NCI-H2196 (cell line): Measurements from ENCODE around the gene DSP.

Experiments used
- DNase-seq: peaks from one replicate; lab custom pipeline; 2025; ENCODE audit not compliant: unreplicated experiment; lab: John Stamatoyannopoulos, UW

DSP gene

DNA sequence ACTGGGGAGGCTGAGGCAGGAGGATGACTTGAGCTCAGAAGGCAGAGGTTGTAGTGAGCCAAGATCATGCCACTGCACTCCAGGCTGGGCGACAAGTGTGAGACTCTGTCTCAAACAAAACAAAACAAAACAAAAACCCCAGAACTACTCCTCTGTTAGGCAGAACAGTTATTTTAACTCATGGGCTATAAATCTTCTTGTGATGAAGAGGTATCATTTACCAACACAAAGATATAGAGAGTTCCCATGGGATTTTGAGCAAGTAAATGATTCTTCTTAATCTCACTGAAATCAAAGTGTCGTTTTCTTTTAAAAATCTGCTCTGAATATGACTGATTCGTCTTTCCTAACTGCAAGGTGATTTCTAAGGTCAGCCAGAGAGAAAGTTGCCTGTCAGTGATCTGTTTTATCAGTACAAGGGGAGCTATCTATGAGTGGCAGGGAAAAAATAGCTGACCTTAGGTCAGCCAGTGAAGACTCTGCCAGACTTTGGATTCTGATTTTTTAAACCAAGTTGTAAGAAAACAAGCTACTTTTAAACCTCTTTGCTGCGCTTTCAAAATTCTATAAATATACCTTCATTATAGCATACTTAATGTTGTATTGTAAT lies 3.8 kb upstream of the DSP start:
- DNase-seq, result no peak

DNA sequence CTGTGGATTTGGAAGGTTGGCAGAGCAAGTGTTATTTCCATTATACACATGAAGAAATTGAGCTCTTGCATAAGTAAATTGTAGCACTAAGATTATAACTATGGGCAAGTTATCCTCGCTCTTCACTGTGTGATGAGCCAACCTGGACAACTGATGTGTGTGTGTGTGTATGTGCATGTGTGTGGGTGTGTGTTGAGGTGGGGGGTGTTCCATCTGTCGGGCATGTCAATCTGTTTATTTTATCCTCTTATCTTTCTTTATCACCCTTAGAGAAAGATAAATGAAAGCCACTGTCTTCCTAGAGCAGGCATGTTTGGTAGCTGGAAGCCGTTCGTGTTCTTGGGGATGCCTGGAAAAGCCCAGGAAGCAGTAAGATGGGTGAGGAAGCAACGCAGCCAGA lies 3.0 kb upstream of the DSP start:
- no peak for DNase-seq

DNA sequence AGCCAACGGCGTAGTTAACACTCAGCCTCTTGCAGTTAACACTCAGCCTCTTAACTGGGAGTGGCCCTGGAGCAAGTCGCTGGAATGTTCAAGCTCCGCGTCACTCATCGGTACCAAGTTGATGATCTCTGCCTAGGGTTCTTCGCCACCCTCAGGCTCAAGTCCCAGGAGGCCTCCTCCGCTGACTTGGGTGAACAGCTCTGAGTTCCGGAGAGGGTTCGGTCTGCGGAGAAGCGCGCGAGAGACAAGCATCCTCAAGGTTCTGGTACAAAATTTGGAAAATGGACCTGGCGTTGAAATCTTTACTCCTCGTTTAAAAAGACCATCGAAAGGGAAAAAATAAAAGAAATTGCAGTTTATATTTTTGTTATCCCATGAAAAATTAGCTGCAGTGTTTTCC lies 876 bp upstream of the DSP start:
- no peak for DNase-seq

DNA sequence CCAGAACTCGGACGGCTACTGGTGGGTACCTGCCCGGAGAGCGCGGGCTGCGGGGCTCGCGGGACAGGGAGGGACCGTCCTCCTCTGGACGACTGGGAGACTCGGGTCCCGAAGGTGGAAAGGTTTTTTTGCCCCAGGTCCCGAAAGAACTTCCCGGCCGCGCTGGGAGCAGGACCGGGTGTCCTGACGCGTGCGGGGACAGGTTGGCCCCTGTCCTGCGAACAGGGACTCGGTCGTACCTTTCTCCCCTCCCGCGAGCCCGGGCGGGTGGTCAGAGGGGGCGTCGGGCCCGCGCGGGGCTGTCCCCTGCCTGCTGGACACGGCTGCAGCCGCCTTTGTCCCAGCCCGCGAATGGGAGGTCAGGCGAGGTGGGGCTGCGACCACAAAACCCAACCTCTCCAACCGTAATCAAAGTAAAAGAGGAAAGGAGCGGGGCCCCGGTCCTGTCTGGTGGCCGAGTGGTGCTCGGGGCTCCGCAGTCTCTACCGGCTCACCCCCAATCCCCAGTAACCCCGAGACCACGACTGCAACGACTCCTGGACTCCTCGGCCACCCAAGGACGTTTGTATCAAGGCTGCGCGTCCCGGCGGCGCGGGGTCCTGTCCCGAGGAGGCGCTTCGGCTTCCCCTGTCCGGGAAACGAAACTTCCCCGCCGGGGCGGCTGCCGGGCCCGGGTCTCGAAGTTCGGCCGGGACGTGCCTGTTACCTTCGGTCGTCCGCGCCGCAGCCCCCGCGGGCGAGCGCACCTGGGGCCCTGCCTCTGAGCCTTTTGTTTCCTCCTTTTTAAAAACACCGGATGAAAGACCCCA lies 798 bp downstream of the DSP start:
- DNase-seq, result no peak

DNA sequence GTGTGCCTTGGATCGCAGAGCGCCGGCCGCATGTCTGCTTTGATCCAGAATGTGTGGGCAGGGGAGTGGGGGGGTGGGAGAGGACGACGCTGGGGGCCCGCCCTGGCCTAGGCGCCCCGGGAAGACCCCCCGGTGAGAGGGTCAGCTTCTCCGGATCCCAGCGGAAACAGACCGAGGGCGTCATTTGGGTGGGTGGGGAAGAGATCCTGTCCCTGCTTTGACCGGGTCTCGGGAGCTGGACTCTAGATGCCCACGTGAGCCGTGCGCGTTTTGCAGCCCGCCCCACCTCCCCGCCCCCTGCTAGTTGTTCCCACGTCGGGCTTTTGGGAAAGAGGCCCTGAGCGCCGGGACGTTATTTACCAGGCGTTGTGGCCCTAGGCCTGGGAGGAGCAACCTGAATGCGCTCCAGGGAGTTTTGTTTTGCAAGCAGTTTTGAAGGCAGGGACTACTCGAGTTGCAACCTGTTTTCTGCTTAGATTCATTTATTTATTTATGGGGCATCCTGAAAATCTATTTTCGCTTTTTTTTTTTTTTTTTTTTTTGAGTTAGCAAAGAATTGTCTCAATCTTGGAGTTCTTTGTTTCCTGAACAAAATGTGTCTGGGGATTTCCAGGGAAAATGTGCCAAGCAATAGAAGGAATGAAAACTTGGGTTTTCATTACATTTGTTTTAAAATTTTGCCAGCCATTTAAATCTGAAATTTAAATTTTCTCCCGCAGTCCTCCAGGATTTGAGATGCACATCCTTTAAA lies 1.6 kb downstream of the DSP start:
- DNase-seq, result peak; percentile 31

DNA sequence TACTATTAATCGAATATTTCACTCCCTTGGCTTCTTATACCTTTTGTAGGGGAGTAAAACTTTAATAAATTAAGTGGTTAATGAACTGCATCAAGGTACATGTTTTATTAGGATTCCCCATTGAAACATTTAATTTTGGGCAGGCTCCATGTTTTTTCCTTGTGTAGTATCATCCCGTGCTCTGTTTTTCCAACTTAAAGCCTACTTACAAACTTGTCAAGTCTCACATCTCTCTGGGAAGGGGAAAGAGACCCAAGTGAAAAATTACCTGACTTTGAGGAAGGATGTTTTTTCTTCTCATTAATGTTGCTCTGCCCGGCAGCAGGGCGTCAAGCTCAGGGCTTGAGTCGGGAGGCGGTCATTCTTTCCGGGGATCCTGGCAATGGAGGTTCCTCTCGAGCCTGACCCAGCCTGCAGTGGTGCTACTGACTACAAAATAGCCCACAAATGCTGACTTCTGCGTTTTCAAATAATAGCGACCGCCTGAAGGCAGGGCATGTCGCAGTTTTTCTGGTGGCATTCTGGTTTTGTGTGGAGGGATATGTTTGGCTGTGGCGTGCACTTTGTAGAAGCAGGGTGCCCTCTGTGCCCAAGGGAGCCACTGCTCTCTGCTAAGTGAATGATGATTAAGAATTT lies 2.4 kb downstream of the DSP start:
- DNase-seq, result no peak

DNA sequence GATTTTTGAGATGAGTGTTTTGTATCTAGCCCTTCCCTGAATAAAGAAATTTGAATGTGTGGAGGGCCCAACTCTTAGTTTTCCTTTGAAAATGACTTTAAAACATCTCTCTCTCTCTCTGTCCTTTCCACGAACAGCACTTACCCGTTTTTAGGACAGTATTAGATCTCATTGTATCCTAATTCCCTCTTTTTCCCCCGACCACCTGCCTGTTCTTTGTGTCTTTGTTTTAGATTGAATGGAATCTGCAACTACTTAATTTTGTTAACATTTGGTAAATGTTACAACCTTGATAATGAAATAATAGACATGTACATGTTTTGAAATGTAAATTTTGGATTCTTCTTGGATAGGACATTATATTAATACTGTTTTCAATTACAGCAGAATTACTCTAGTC lies 3.1 kb downstream of the DSP start:
- no peak for DNase-seq

DNA sequence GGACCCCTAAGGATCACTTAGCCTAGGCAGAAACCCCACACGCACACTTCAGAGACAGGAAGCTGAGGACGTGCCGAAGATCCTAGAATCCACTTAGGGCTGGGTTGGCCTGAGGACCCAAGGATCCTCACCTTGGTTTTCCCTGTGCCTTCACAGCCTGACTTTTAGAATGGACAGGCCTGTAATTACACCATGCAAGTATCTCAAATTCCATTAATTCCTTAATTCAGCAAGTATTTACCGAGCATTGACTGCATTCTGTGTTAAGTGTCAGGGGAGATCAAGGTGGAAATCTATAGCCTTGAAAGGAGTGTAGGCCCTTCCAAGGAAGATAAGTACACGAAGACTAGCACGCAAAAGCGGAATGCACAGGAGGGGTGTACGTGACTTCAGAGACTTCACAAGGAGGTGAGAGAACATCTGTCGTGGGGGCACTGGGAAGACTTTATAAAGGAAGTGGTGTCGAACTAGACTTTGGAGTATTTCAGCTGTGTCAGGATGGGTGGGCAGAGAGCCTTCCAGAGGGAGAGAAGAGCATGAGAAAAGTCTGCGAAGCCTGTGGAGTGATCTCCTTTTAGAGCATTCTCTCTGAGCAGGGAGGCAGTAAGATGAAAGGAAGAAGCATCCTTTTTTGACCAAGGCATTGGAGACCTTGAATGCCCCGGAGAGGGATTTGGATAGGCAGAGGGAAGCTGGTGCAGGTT lies 4.0 kb downstream of the DSP start:
- DNase-seq, result no peak

DNA sequence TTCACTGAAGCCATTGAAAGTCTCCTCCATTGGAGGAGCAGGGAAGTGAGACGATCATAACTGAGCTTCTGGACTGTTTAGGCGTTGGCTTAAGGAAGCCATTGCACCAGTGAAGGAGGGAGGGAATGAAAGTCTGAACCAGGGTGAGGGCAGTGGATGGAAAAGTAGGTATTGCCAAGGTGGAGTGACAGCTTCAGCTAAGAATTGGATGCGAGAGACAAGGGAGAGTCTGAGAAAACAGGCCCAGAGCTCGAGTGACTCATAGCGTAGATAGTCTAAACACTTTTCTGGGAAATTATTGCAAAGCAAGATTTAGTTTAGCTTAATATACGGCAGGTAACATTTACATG lies 4.5 kb downstream of the DSP start:
- no peak for DNase-seq

DNA sequence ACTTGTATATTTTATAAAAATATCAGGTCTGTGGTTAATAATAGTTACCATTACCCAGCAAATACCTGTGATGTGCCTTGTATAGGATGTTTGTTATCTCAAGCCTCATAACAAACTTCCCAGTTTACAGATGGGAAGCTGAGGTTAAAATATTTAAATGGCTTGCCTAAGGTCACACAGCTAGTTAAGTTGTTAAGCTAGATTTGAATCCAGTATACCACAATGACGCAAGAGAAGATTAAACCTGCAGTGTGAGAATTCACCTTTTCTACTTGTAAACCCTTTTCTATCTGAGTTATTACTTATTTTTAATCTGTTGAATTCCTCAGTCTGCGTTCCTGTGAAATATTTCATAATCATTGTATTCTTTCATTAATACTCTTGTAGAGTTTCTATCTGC lies 4.9 kb downstream of the DSP start:
- DNase-seq, result no peak

DNA sequence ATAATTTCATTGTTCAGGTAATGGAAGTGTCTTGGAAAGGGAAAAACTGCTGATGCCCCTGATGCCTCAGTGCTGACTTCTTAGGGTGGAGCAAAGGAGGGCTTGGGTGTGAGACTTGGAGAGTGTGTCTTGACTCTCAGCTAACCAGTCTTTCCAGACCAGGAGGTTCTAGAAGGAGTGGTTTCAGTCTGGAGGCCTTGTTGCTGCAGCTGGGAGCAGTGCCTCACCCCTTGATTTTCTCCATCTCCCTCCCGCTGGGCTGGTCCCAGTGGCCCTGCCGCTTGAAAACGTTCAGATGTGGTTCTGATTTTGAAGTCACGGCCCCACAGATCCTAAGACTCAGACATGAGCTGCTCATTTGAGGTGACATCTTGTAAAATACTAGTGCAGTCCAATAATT lies 5.4 kb downstream of the DSP start:
- no peak for DNase-seq

DNA sequence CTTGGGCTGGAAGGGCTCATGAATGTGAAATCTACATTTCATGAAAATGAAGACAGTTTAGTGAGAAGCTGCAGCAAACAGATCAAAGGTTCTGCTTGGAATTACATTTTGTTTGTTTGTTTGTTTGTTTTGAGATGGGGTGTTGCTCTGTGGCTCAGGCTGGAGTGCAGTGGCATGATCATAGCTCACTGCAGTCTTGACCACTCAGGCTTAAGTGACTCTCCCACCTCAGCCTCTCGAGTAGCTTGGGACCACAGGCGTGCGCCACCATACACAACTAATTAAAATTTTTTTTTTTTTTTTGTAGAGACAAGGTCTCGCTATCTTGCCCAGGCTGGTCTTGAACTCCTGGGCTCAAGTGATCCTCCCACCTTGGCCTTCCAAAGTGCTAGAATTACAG lies 5.8 kb downstream of the DSP start:
- DNase-seq, result no peak

DNA sequence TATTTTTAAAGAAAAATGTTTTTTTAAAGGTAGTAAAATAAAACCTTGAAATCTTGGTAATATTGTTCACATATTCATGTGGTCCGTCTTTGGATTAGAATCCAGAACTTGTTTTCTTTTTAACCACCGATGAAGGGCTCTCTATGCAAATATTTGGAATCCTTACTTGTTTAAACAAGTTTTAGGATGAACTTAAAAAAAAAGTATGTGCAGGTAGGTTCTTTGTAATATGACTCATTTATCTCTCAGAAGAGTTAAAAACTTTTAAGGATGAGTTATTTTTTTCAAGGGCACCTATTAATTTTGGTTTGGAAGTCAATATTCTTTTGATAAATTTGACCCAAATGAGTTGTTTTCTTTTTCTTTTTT lies 8.9 kb downstream of the DSP start:
- DNase-seq, result no peak

DNA sequence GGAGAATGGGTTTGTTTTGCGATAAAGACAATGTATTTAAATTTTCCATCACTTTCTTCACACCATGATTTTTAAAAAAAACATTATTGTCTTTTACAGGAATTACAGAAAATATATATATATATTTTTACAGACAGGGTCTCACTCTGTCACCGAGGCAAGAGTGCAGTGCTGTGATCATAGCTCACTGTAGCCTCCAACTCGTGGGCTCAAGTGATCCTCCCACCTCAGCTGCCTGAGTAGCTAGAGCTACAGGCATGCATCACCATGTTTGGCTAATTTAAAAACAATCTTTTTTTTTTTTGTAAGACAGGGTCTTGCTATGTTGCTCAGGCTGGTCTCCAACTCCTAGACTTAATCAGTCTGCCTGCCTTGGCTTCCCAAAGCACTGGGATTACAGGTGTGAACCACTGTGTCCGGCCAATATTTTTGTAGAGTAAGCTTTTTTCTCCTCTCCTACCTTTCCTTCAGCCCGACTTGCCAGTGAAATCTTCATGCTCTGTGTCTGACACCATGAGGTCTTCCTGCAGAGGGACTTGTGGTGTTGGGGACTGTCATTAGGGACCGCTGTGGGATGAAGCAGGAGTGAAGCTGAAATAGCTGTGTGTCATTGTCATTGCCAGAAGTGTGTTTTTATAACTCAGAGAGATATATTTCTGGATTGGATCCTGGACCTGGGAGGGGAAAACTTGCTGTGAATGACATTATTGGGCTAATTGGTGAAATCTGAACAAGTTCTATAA lies 13.2 kb downstream of the DSP start:
- no peak for DNase-seq

DNA sequence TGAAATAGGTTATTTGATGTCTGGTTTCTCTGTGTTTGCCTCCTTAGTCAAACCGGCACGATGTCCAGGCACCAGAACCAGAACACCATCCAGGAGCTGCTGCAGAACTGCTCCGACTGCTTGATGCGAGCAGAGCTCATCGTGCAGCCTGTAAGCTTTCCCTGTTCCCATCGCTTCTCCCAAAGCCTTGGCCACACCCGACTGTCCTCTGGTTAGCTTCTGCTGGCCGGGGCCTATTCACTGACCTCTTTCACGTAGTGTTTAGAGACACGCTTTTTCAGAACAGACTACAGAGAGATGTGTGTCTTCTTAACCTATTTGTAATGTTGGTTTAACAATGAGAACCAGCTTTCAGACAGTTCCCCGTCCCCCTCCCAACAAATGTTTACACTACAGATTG lies 14.2 kb downstream of the DSP start:
- DNase-seq, result no peak

DNA sequence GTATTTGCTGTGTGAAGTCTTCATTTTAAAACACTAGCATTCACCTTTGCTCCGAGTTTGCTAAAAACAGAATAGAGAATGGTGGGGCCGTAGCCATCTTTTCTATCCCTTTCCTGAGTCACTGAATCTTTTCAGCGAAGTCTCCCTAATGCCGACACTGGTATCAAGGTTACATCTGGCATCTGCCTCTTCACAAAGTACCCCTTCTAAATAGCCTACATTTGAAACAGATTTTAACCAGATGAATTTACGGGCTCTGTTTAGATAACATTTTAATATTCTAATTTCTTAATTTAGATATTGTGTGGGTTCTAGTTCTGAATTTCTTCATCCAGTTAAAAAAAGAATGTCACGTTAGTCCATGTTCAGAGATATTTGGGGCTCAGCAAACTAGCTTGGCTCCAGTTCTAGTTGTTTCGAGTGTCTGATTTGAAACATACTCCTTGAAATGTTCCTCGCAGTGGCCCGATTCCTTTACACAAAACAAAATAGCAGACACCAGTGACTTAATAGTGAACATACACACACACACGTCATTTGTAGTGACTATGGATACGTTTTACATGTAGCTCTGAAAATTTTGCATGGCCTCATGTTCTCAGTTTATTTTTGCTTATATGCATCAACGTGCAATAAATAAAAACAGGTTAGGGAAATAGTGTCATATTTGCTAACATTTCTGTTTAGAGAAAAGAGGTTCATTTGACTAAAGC lies 15.1 kb downstream of the DSP start:
- no peak for DNase-seq

DNA sequence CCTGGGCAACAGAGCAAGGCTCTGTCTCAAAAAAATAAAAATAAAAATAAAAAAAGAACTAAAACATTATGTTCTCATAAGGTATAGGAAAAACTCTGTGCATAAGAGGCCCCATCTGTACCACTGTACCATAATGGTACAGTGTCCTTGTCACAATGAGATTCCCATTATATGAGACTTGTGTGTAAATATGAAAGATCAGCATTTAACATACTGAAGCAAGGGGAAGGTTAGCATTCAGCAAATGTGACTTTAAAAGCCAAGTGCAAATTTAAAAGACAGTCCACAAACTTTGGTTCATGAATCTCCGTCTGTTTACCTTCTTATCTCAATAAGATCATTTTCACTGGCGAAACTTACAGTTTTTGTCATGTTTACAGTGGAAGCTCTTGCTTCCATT lies 16.2 kb downstream of the DSP start:
- no peak for DNase-seq

DNA sequence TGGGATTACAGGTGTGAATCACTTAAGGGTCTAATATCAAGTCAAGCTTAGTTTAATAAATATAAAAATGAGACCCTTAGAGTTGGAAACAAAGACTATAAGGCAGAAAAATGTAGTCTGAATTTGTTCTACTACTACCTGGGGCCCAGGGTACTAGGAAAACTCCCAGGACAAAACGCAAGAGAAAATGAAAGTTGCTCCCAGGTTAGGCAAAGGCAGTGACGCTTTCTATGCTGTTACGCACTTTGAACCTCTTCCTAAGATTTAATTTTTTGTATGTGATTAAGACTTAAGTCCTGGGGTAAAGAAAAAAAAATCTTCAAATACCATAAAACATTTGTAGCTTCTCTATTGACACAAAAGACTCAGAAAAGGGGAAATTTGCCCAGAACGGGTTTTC lies 17.3 kb downstream of the DSP start:
- no peak for DNase-seq

DNA sequence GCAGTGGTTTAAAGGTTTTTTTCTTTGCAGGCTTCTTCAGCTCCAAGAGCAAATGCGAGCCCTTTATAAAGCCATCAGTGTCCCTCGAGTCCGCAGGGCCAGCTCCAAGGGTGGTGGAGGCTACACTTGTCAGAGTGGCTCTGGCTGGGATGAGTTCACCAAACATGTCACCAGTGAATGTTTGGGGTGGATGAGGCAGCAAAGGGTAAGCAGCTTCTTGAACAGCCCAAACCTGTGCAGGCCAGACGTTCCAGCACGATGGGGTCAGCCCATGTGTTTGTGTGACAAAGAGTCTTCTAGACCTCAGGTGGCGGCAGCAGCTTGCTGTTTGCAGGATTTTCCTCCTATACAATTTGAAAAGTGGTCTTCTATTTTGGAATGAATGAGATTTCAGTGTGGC lies 17.7 kb downstream of the DSP start:
- DNase-seq, result no peak
